GM23338 (cell line): ENCODE results near the gene PODN. TPM values are rescaled to one million over a fixed set of nuclear protein-coding genes. Genes with fewer than 3 reads are reported as not detected.

Experiments used
- ATAC-seq: fragments of 200-7000 bp; cut with Tn5 transposase; 3 replicates; pipeline ENCODE4 v1.9.1; 2020
- DNase-seq: peaks from one replicate; pipeline ENCODE4 v3.0.0-alpha.2; 2015; ENCODE audit warnings: low spot score
- H2AFZ ChIP-seq: fragments of 200-600 bp; sonication (generic); 2 replicates; pipeline ENCODE4 v1.8.0; 2016; ENCODE audit warnings: antibody characterized with exemption, mild to moderate bottlenecking, moderate library complexity
- H3F3A ChIP-seq: fragments of 200-600 bp; sonication (generic); replicated peaks from 2 replicates; pipeline ENCODE4 v1.8.0; 2017; ENCODE audit warnings: antibody characterized with exemption, mixed run types, low read depth
- H3K27ac ChIP-seq: fragments of 200-600 bp; sonication (generic); 2 replicates; pipeline ENCODE4 v1.6.1; 2016; ENCODE audit warnings: low read depth
- H3K27me3 ChIP-seq: fragments of 200-600 bp; sonication (generic); 2 replicates; pipeline ENCODE4 v1.8.0; 2016; ENCODE audit warnings: mild to moderate bottlenecking, mixed run types, moderate library complexity; ENCODE audit not compliant: insufficient read depth
- H3K36me3 ChIP-seq: fragments of 200-600 bp; sonication (generic); 2 replicates; pipeline ENCODE4 v1.8.0; 2016; ENCODE audit warnings: mild to moderate bottlenecking; ENCODE audit not compliant: insufficient read depth
- H3K4me1 ChIP-seq: fragments of 200-600 bp; sonication (generic); 2 replicates; pipeline ENCODE4 v1.8.0; 2016; ENCODE audit warnings: mild to moderate bottlenecking, moderate library complexity; ENCODE audit not compliant: insufficient read depth
- H3K4me2 ChIP-seq: fragments of 200-600 bp; sonication (generic); 2 replicates; pipeline ENCODE4 v1.7.1; 2017; ENCODE audit warnings: mixed run types
- H3K4me3 ChIP-seq: fragments of 200-600 bp; sonication (generic); 2 replicates; pipeline ENCODE4 v1.6.1; 2016; ENCODE audit warnings: mixed run types
- H3K79me2 ChIP-seq: fragments of 200-600 bp; sonication (generic); replicated peaks from 2 replicates; pipeline ENCODE4 v1.8.0; 2017; ENCODE audit warnings: mild to moderate bottlenecking; ENCODE audit not compliant: insufficient read depth
- H3K9me2 ChIP-seq: fragments of 200-600 bp; sonication (generic); 2 replicates; pipeline ENCODE4 v1.8.0; 2017; ENCODE audit not compliant: insufficient read depth
- H4K20me1 ChIP-seq: fragments of 200-600 bp; sonication (generic); replicated peaks from 2 replicates; pipeline ENCODE4 v1.8.0; 2017; ENCODE audit warnings: mild to moderate bottlenecking; ENCODE audit not compliant: insufficient read depth
- H3K27ac Mint-ChIP-seq: 2 replicates; pipeline ENCODE4 v1.8.0; 2020; ENCODE audit warnings: inconsistent platforms, mild to moderate bottlenecking, moderate library complexity, mixed read lengths
- H3K27me3 Mint-ChIP-seq: 3 replicates; pipeline ENCODE4 v1.8.0; 2022; ENCODE audit warnings: low read depth, mild to moderate bottlenecking, moderate library complexity, mixed read lengths, inconsistent platforms; ENCODE audit not compliant: insufficient read depth, poor library complexity
- H3K36me3 Mint-ChIP-seq: 3 replicates; pipeline ENCODE4 v1.8.0; 2021; ENCODE audit warnings: low read depth, mild to moderate bottlenecking, inconsistent platforms, moderate library complexity, mixed read lengths
- H3K4me1 Mint-ChIP-seq: 3 replicates; pipeline ENCODE4 v1.8.0; 2020; ENCODE audit warnings: mild to moderate bottlenecking, inconsistent platforms, mixed read lengths
- H3K4me3 Mint-ChIP-seq: 3 replicates; pipeline ENCODE4 v1.8.0; 2021; ENCODE audit warnings: moderate library complexity, mild to moderate bottlenecking, inconsistent platforms, mixed read lengths
- H3K9me3 Mint-ChIP-seq: 3 replicates; pipeline ENCODE4 v1.8.0; 2020; ENCODE audit warnings: moderate library complexity, mild to moderate bottlenecking, inconsistent platforms, mixed read lengths
- CREB1 ChIP-seq: fragments of 250-450 bp; sonication (Bioruptor Pico); IDR thresholded peaks from 2 replicates; pipeline ENCODE4 v1.5.0; 2020; ENCODE audit warnings: low read depth, mild to moderate bottlenecking, moderate library complexity
- CTCF ChIP-seq, 2 experiments: fragments of 200-600 bp in 1 of 2; sonication (generic) in 1 of 2; conservative IDR thresholded peaks; 2 replicates each; pipeline versions ENCODE4 v1.5.1 to v1.6.1; 2016 to 2017; ENCODE audit warnings: antibody characterized with exemption in 2 of 2, low read depth in 2 of 2, mild to moderate bottlenecking in 2 of 2, moderate library complexity in 1 of 2
- EZH2 ChIP-seq: fragments of 200-600 bp; sonication (generic); IDR thresholded peaks from one replicate; pipeline ENCODE4 v1.8.0; 2017; ENCODE audit warnings: antibody characterized with exemption, mild to moderate bottlenecking, low read depth; ENCODE audit not compliant: unreplicated experiment
- EZH2phosphoT487 ChIP-seq: fragments of 200-600 bp; sonication (generic); IDR thresholded peaks from one replicate; pipeline ENCODE4 v1.8.1; 2018; ENCODE audit warnings: antibody characterized with exemption; ENCODE audit not compliant: unreplicated experiment
- JUNB ChIP-seq: IDR thresholded peaks from one replicate; pipeline ENCODE4 v1.6.1; 2016; ENCODE audit warnings: antibody characterized with exemption; ENCODE audit not compliant: unreplicated experiment
- NANOG ChIP-seq: IDR thresholded peaks from 2 replicates; pipeline ENCODE4 v1.6.1; 2016; ENCODE audit warnings: antibody characterized with exemption, borderline replicate concordance
- POLR2AphosphoS5 ChIP-seq: IDR thresholded peaks from 2 replicates; pipeline ENCODE4 v1.6.1; 2016; ENCODE audit warnings: antibody characterized with exemption, low read depth
- REST ChIP-seq: IDR thresholded peaks from one replicate; pipeline ENCODE4 v1.6.1; 2018; ENCODE audit warnings: antibody characterized with exemption; ENCODE audit not compliant: unreplicated experiment
- STAT1 ChIP-seq: IDR thresholded peaks from one replicate; pipeline ENCODE4 v1.6.1; 2016; ENCODE audit warnings: antibody characterized with exemption; ENCODE audit not compliant: unreplicated experiment
- ZNF114 ChIP-seq: fragments of 250-450 bp; sonication (Bioruptor Pico); IDR thresholded peaks from 2 replicates; pipeline ENCODE4 v1.5.0; 2020; ENCODE audit warnings: mild to moderate bottlenecking, moderate library complexity
- ZNF331 ChIP-seq: fragments of 250-450 bp; sonication (Bioruptor Pico); IDR thresholded peaks from 2 replicates; pipeline ENCODE4 v1.5.0; 2020; ENCODE audit warnings: low read depth, mild to moderate bottlenecking, moderate library complexity
- polyA plus RNA-seq: library from polyadenylated mRNA; unstranded; fragments of >200 nt; fragmentation: Nextera tagmentation; extraction: Ambion mirVana; gene quantifications from 2 replicates; pipeline ENCODE4 v1.2.1, GENCODE V29; 2016
- total RNA-seq: library from RNA; depleted of rRNA; stranded (reverse); fragments of >200 nt; shearing (Covaris generic); gene quantifications from 2 replicates; pipeline ENCODE4 v1.2.3, GENCODE V29; 2014
- TF ChIP-seq, protein P1 (sequence below): fragments of 250-450 bp; sonication (Bioruptor Pico); IDR thresholded peaks from 2 replicates; pipeline ENCODE4 v1.5.0; 2020; ENCODE audit warnings: mild to moderate bottlenecking, moderate library complexity
- TF ChIP-seq, protein P2 (sequence below): IDR thresholded peaks from 2 replicates; pipeline ENCODE4 v1.6.1; 2016; ENCODE audit warnings: antibody characterized with exemption

The PODN gene
- total and polyA plus RNA-seq, 2 experiments from 2014 or later: 0.16 to 0.24 TPM

DNA sequence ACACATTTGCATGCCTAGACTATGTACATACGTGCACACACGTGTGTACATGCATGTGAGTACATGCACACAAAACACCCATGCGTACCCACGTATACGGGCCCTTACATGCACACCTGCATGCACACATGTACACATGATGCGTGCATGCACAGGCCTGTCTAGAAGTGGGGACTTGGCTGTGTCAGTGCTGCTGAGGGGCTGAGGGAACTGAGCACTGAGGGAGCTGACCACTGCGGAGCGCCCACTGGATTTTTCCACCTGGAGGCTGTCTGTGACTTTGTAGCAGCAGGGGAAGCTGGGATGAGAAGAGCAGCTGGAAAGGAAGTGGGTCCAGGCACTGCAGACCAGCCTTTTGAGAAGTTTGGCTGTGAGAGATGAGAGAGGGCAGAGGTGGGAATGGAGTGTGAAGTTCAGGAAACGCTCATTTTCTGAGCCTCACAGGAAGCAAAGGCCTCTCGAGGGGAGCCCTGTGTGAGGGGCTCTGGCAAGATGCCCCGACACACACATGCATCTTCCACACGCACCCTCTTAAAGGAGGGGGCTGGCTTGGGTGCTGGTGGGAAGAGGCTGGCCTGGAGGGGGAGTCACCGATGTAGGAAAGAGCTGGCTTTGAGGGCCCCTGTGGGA, 20.9 kb downstream of the PODN start:
- H3K4me1 ChIP-seq: no peaks in the 10 kb centered on the region
- no peak overlapping the region for H3K27ac ChIP-seq
- no peaks in the 10 kb centered on the region for H3K79me2 ChIP-seq
- H3K27me3 ChIP-seq: no peaks in the 10 kb centered on the region
- DNase-seq (no peak), ATAC-seq (no peak)
- Mint-ChIP-seq H3K27ac (no peak overlapping the region), H3K27me3 (peaks cover 25% of the 10 kb centered on the region), H3K4me3 (no peak overlapping the region), H3K9me3 (no peaks in the 10 kb centered on the region), H3K4me1 (peaks cover 20% of the 10 kb centered on the region), H3K36me3 (no peaks in the 10 kb centered on the region)
- no peak overlapping the region for H3K4me2 ChIP-seq
- no peaks in the 10 kb centered on the region for H4K20me1 ChIP-seq
- no peak overlapping the region for H3K4me3 ChIP-seq
- H3K9me2 ChIP-seq: no peaks in the 10 kb centered on the region
- H3F3A ChIP-seq: no peaks in the 10 kb centered on the region; the same call in 1 of the 2 replicates
- no peaks in the 10 kb centered on the region for H3K36me3 ChIP-seq
- H2AFZ ChIP-seq: no peak overlapping the region
- TF ChIP-seq EZH2 (no peak), REST (no peak), ZNF331 (CRISPR knock-in tag) (no peak), POLR2AphosphoS5 (no peak), CTCF (conservative IDR thresholded peaks at IDR 0.05; ENCODE audit: low read depth in 2 of 2) (no peak), EZH2phosphoT487 (no peak), CREB1 (CRISPR knock-in tag) (no peak), JUNB (no peak), NANOG (no peak), STAT1 (no peak), ZNF114 (CRISPR knock-in tag) (no peak)
- TF ChIP-seq, protein P1, sequence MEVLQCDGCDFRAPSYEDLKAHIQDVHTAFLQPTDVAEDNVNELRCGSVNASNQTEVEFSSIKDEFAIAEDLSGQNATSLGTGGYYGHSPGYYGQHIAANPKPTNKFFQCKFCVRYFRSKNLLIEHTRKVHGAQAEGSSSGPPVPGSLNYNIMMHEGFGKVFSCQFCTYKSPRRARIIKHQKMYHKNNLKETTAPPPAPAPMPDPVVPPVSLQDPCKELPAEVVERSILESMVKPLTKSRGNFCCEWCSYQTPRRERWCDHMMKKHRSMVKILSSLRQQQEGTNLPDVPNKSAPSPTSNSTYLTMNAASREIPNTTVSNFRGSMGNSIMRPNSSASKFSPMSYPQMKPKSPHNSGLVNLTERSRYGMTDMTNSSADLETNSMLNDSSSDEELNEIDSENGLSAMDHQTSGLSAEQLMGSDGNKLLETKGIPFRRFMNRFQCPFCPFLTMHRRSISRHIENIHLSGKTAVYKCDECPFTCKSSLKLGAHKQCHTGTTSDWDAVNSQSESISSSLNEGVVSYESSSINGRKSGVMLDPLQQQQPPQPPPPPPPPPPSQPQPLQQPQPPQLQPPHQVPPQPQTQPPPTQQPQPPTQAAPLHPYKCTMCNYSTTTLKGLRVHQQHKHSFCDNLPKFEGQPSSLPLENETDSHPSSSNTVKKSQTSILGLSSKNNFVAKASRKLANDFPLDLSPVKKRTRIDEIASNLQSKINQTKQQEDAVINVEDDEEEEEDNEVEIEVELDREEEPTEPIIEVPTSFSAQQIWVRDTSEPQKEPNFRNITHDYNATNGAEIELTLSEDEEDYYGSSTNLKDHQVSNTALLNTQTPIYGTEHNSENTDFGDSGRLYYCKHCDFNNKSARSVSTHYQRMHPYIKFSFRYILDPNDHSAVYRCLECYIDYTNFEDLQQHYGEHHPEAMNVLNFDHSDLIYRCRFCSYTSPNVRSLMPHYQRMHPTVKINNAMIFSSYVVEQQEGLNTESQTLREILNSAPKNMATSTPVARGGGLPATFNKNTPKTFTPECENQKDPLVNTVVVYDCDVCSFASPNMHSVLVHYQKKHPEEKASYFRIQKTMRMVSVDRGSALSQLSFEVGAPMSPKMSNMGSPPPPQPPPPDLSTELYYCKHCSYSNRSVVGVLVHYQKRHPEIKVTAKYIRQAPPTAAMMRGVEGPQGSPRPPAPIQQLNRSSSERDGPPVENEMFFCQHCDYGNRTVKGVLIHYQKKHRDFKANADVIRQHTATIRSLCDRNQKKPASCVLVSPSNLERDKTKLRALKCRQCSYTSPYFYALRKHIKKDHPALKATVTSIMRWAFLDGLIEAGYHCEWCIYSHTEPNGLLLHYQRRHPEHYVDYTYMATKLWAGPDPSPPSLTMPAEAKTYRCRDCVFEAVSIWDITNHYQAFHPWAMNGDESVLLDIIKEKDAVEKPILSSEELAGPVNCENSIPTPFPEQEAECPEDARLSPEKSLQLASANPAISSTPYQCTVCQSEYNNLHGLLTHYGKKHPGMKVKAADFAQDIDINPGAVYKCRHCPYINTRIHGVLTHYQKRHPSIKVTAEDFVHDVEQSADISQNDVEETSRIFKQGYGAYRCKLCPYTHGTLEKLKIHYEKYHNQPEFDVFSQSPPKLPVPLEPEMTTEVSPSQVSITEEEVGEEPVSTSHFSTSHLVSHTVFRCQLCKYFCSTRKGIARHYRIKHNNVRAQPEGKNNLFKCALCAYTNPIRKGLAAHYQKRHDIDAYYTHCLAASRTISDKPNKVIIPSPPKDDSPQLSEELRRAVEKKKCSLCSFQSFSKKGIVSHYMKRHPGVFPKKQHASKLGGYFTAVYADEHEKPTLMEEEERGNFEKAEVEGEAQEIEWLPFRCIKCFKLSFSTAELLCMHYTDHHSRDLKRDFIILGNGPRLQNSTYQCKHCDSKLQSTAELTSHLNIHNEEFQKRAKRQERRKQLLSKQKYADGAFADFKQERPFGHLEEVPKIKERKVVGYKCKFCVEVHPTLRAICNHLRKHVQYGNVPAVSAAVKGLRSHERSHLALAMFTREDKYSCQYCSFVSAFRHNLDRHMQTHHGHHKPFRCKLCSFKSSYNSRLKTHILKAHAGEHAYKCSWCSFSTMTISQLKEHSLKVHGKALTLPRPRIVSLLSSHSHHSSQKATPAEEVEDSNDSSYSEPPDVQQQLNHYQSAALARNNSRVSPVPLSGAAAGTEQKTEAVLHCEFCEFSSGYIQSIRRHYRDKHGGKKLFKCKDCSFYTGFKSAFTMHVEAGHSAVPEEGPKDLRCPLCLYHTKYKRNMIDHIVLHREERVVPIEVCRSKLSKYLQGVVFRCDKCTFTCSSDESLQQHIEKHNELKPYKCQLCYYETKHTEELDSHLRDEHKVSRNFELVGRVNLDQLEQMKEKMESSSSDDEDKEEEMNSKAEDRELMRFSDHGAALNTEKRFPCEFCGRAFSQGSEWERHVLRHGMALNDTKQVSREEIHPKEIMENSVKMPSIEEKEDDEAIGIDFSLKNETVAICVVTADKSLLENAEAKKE (CRISPR knock-in tag): no peak
- TF ChIP-seq, protein P2, sequence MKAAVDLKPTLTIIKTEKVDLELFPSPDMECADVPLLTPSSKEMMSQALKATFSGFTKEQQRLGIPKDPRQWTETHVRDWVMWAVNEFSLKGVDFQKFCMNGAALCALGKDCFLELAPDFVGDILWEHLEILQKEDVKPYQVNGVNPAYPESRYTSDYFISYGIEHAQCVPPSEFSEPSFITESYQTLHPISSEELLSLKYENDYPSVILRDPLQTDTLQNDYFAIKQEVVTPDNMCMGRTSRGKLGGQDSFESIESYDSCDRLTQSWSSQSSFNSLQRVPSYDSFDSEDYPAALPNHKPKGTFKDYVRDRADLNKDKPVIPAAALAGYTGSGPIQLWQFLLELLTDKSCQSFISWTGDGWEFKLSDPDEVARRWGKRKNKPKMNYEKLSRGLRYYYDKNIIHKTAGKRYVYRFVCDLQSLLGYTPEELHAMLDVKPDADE: no peak
